Fibroblast of skin of left biceps (primary cell): ENCODE measurements around the gene RAD51B.
A peak's percentile ranks its signal among the peaks of the same experiment; 100 is the strongest.

ENCODE experiments used
- DNase-seq, 2 experiments: peaks; one replicate each; pipeline ENCODE4 v3.0.0-alpha.2; 2013; ENCODE audit warnings: low read depth in 2 of 2

The RAD51B gene

GRCh38 chr14:67900231-67900630 is 80.7 kb downstream of the RAD51B start:
- no peak for DNase-seq

- DNase-seq: peak in 1 of 2 experiments; percentile 5
Measured at GRCh38 chr14:67908052-67908754, 88.6 kb downstream of the RAD51B start.

- DNase-seq: peak in 1 of 2 experiments; percentile 17
Measured at GRCh38 chr14:67911562-67911961, 92.0 kb downstream of the RAD51B start.

GRCh38 chr14:67916430-67916829 is 96.9 kb downstream of the RAD51B start:
- no peak for DNase-seq

- DNase-seq: no peak
Measured at GRCh38 chr14:67917006-67917405, 97.4 kb downstream of the RAD51B start.

GRCh38 chr14:67918838-67919237 is 99.3 kb downstream of the RAD51B start:
- DNase-seq: no peak

GRCh38 chr14:67919259-67920032 is 99.9 kb downstream of the RAD51B start:
- no peak for DNase-seq

- DNase-seq: no peak
Measured at GRCh38 chr14:67926821-67927220, 107.2 kb downstream of the RAD51B start.

- no peak for DNase-seq
Measured at GRCh38 chr14:67927244-67927643, 107.7 kb downstream of the RAD51B start.

GRCh38 chr14:67928375-67928774 is 108.8 kb downstream of the RAD51B start:
- no peak for DNase-seq

GRCh38 chr14:67932708-67933246 is 113.2 kb downstream of the RAD51B start:
- no peak for DNase-seq

- no peak for DNase-seq
Measured at GRCh38 chr14:67933266-67933665, 113.7 kb downstream of the RAD51B start.

- DNase-seq: peak; percentile 53 to 60
Measured at GRCh38 chr14:67934087-67934486, 114.5 kb downstream of the RAD51B start.

- DNase-seq: peak in 1 of 2 experiments; percentile 36
Measured at GRCh38 chr14:67934862-67935261, 115.3 kb downstream of the RAD51B start.

GRCh38 chr14:67935371-67935770 is 115.8 kb downstream of the RAD51B start:
- no peak for DNase-seq

GRCh38 chr14:67938071-67938470 is 118.5 kb downstream of the RAD51B start:
- DNase-seq: no peak

GRCh38 chr14:67940486-67941455 is 121.2 kb downstream of the RAD51B start:
- DNase-seq: peak; percentile 88 to 91

GRCh38 chr14:67941456-67942018 is 122.0 kb downstream of the RAD51B start:
- DNase-seq: no peak

- no peak for DNase-seq
Measured at GRCh38 chr14:67942080-67942710, 122.6 kb downstream of the RAD51B start.

- DNase-seq: peak; percentile 75 to 76
Measured at GRCh38 chr14:67943947-67944346, 124.4 kb downstream of the RAD51B start.

- DNase-seq: no peak
Measured at GRCh38 chr14:67944605-67945004, 125.0 kb downstream of the RAD51B start.
